Heart left ventricle (tissue), 13 donors: ENCODE results near the gene FBXL19.

Experiments used
- CTCF ChIP-seq, 12 donors: fragments of 200-600 bp; sonication (generic) in 4 of 12; IDR thresholded peaks; one replicate each; pipeline versions ENCODE4 v1.5.0 to v1.8.0; 2018 to 2022; ENCODE audit warnings: antibody characterized with exemption in 12 of 12, mild to moderate bottlenecking in 5 of 12
- POLR2A ChIP-seq, 2 donors: fragments of 450-650 bp; IDR thresholded peaks; one replicate each; pipeline ENCODE4 v1.6.1; 2017; ENCODE audit warnings: antibody characterized with exemption in 2 of 2, mild to moderate bottlenecking in 2 of 2, moderate library complexity in 2 of 2
- donor health status: ischemic (EF 13 %, LVEDD 7.1; RV severe dilation, severe dysfunction).
- donor health status: DM: no; HTN: yes; CAD: no.
- donor health status: DM: no; HTN: no; CAD: no.
- donor health status: ischemic (EF 25% LVEDD 6.9; RV normal size, moderate dysfunction).
- donor health status: ischemic (EF 25% LVEDD 5.7; RV mildly dilated, moderate dysfunction).
- donor health status: ischemic (EF 35%, LVEDD 5.7; RV mildly dilated, moderate dysfunction).
- donor health status: nonischemic (EF 11% LVEDD 7.7; RV severe dilation, severe dysfunction).
- donor health status: DM: yes; HTN: yes; CAD: no.
- donor health status: PGD.
- donor health status: ischemic (EF 29% LVEDD 5.4; RV normal size, mild dysfunction).
- donor health status: nonischemic (EF 23%, LVEDD 6.1; RV moderate dilation, normal function).

- TF ChIP-seq CTCF (IDR thresholded peaks at IDR 0.05) (no peak), POLR2A (IDR thresholded peaks at IDR 0.05) (no peak)
Measured at GRCh38 chr16:30907064-30907463, 16.3 kb upstream of the FBXL19 start.
